PC-3 (cell line): ENCODE results near the gene STMP1. TPM values are rescaled to one million over a fixed set of nuclear protein-coding genes. Genes with fewer than 3 reads are reported as not detected.

Experiments
- ATAC-seq: fragments of 200-7000 bp; cut with Tn5 transposase; 2 replicates; pipeline ENCODE4 v1.9.1; 2020; ENCODE audit warnings: mild to moderate bottlenecking, moderate library complexity
- BruUV-seq: library from RNA; stranded (reverse); fragments of 400-500 nt; replicated peaks from 2 replicates; lab custom pipeline; 2021; lab: Mats Ljungman, UMichigan
- CTCF ChIA-PET: fragments of 300-600 bp; sonication (Branson Sonifier 250); formaldehyde crosslinking; loops from one replicate; lab custom pipeline; 2022; ENCODE audit warnings: antibody characterized with exemption; lab: Charles Lee
- POLR2A ChIA-PET: fragments of 300-600 bp; sonication (Branson Sonifier 250); formaldehyde crosslinking; loops from one replicate; lab custom pipeline; 2022; ENCODE audit warnings: antibody characterized with exemption; ENCODE audit not compliant: unreplicated experiment; lab: Charles Lee
- DNase-seq: peaks from one replicate; pipeline ENCODE4 v3.0.0-alpha.2; 2015
- H2AFZ ChIP-seq: fragments of 300-600 bp; sonication (generic); 2 replicates; pipeline ENCODE4 v1.6.0; 2016; ENCODE audit warnings: antibody characterized with exemption, low read length
- H3F3A ChIP-seq: fragments of 300-600 bp; sonication (generic); one replicate; pipeline ENCODE4 v1.6.0; 2017; ENCODE audit warnings: antibody characterized with exemption, low read length, control low read depth, mild to moderate bottlenecking; ENCODE audit not compliant: unreplicated experiment
- H3K27ac ChIP-seq: fragments of 300-600 bp; sonication (generic); 2 replicates; pipeline ENCODE4 v1.5.1; 2016; ENCODE audit warnings: mild to moderate bottlenecking, low read length
- H3K27me3 ChIP-seq: fragments of 300-600 bp; sonication (generic); 2 replicates; pipeline ENCODE4 v1.6.1; 2016; ENCODE audit warnings: low read length, mixed read lengths
- H3K36me3 ChIP-seq: fragments of 300-600 bp; sonication (generic); 2 replicates; pipeline ENCODE4 v1.6.1; 2016; ENCODE audit warnings: low read depth, mixed run types, low read length, mixed read lengths
- H3K4me1 ChIP-seq: fragments of 300-600 bp; sonication (generic); 2 replicates; pipeline ENCODE4 v1.5.1; 2016; ENCODE audit warnings: low read length; ENCODE audit not compliant: insufficient read depth
- H3K4me2 ChIP-seq: fragments of 300-600 bp; sonication (generic); 2 replicates; pipeline ENCODE4 v1.6.0; 2016; ENCODE audit warnings: low read length
- H3K4me3 ChIP-seq: fragments of 300-600 bp; sonication (generic); 2 replicates; pipeline ENCODE4 v1.5.1; 2016; ENCODE audit warnings: mild to moderate bottlenecking, low read length, mixed read lengths
- H3K79me2 ChIP-seq: fragments of 300-600 bp; sonication (generic); 2 replicates; pipeline ENCODE4 v1.6.1; 2017; ENCODE audit warnings: low read length, mixed read lengths
- H3K9ac ChIP-seq: fragments of 300-600 bp; sonication (generic); 2 replicates; pipeline ENCODE4 v1.6.0; 2016; ENCODE audit warnings: mild to moderate bottlenecking, low read length
- H3K9me2 ChIP-seq: fragments of 300-600 bp; sonication (generic); replicated peaks from 2 replicates; pipeline ENCODE4 v1.6.1; 2016; ENCODE audit warnings: mixed run types, low read length, mixed read lengths
- H3K9me3 ChIP-seq: fragments of 300-600 bp; sonication (generic); 2 replicates; pipeline ENCODE4 v1.6.1; 2016; ENCODE audit warnings: low read length, mixed read lengths
- H4K20me1 ChIP-seq: fragments of 300-600 bp; sonication (generic); 2 replicates; pipeline ENCODE4 v1.6.1; 2016; ENCODE audit warnings: low read length, mixed read lengths
- EZH2 ChIP-seq: fragments of 300-600 bp; sonication (generic); IDR thresholded peaks from one replicate; pipeline ENCODE4 v1.6.1; 2017; ENCODE audit warnings: antibody characterized with exemption, mild to moderate bottlenecking, low read length; ENCODE audit not compliant: unreplicated experiment
- EZH2phosphoT487 ChIP-seq: fragments of 300-600 bp; sonication (generic); IDR thresholded peaks from 2 replicates; pipeline ENCODE4 v1.6.1; 2018; ENCODE audit warnings: mild to moderate bottlenecking, antibody characterized with exemption, low read length, borderline replicate concordance
- intact Hi-C: fragments of 100-400 bp; cut with micrococcal nuclease; formaldehyde crosslinking; loops from 2 replicates; pipeline ENCODE4 v1.9.0; 2023
- total RNA-seq: library from RNA; depleted of rRNA; stranded (reverse); fragments of >200 nt; gene quantifications from 2 replicates; pipeline ENCODE4 v1.2.3, GENCODE V29; 2014
- TF ChIP-seq, protein P1 (sequence below): fragments of 300-600 bp; sonication (generic); conservative IDR thresholded peaks from 2 replicates; pipeline ENCODE4 v1.5.1; 2017; ENCODE audit warnings: antibody characterized with exemption, low read depth, mild to moderate bottlenecking, low read length

Gene STMP1
- total RNA-seq, 1 experiment from 2014 or later, result 8.8 TPM

DNA sequence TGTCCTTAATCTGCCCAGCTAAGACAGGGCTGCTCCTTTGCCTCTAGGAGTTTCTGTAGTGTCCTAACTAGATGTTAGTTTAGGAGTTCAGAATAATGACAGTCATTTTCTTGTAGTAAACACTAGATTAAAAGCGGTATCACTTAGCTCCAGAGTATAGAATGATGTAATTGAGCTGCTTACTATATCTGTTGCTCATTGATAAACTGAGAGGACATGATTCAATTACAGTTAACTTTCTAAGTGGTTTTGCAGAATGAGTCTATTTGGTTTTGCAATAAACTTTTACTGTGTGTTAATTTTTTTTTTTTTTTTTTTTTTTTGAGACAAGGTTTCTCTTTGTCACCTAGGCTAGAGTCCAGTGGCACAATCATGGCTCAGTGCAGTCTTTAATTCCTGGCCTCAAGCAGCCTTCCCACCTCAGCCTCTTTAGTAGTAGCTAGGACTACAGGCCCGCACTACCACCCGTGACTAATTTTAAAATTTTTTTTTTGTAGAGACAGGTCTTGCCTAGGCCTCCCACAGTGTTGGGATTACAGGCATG is 1.8 kb downstream of the STMP1 start:
- Histone ChIP-seq H3K4me1 (peaks cover 15% of the 10 kb centered on the region), H3K79me2 (peaks cover 68% of the 10 kb centered on the region), H3K4me3 (peak overlapping the region; percentile 81), H2AFZ (no peak overlapping the region), H3K36me3 (no peaks in the 10 kb centered on the region), H3K27ac (no peak overlapping the region; the same call in 1 of the 2 replicates), H3K4me2 (peak overlapping the region; percentile 91), H3K9ac (peak overlapping the region; percentile 98; the same call in 1 of the 2 replicates), H3K9me2 (no peaks in the 10 kb centered on the region), H3K9me3 (no peaks in the 10 kb centered on the region), H4K20me1 (no peaks in the 10 kb centered on the region), H3K27me3 (no peaks in the 10 kb centered on the region), H3F3A (no peaks in the 10 kb centered on the region)
- intact Hi-C loops, result loop anchor here (5.0 kb wide), 1 partner anchor 313 kb away; the partner anchor contains the start of gene MTPN
- ATAC-seq, result no peak
- no TSS peak for BruUV-seq
- TF ChIP-seq, protein P1, sequence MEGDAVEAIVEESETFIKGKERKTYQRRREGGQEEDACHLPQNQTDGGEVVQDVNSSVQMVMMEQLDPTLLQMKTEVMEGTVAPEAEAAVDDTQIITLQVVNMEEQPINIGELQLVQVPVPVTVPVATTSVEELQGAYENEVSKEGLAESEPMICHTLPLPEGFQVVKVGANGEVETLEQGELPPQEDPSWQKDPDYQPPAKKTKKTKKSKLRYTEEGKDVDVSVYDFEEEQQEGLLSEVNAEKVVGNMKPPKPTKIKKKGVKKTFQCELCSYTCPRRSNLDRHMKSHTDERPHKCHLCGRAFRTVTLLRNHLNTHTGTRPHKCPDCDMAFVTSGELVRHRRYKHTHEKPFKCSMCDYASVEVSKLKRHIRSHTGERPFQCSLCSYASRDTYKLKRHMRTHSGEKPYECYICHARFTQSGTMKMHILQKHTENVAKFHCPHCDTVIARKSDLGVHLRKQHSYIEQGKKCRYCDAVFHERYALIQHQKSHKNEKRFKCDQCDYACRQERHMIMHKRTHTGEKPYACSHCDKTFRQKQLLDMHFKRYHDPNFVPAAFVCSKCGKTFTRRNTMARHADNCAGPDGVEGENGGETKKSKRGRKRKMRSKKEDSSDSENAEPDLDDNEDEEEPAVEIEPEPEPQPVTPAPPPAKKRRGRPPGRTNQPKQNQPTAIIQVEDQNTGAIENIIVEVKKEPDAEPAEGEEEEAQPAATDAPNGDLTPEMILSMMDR, result no peak
- TF ChIP-seq EZH2phosphoT487 (no peak), EZH2 (no peak)
- CTCF ChIA-PET, result no interaction called here
- POLR2A ChIA-PET, result interaction anchor here (0.6 kb wide), 1 partner anchor 1943 kb away, joined by 6 read pairs; no protein-coding TSS in a partner anchor
- no peak for DNase-seq

DNA sequence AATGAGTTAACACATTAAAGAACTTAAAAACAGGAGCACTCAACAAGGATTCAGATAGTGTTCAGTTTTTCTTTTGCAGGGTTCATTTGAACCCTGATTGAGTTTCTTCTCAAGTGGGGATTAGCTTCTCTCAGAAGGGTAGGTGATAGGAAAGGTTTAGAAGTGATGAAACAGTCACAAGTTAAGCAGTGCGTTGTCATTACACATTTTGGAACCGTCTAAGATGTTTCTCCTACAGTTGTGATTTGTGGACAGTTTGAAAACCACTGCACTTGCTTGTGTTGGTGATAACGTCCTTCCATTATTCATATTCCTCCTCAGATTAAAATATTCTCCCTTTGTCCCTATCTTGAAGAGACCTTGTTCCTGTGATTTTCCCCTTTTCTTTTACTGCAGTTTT is 2.7 kb downstream of the STMP1 start:
- ChIA-PET CTCF (no interaction called here), POLR2A (no interaction called here)
- no peak for TF ChIP-seq EZH2
- TF ChIP-seq, protein P1, result no peak
- no peak for TF ChIP-seq EZH2phosphoT487
- peaks cover 20% of the 10 kb centered on the region for H3K4me1 ChIP-seq
- no peak for ATAC-seq
- no peak overlapping the region for H3K4me3 ChIP-seq
- no peaks in the 10 kb centered on the region for H3K27me3 ChIP-seq
- no peaks in the 10 kb centered on the region for H3K36me3 ChIP-seq
- H3K9me3 ChIP-seq, result no peaks in the 10 kb centered on the region
- H3K9me2 ChIP-seq, result no peaks in the 10 kb centered on the region
- H3K79me2 ChIP-seq, result peaks cover 77% of the 10 kb centered on the region
- DNase-seq, result no peak
- H3F3A ChIP-seq, result no peaks in the 10 kb centered on the region
- no peak overlapping the region for H2AFZ ChIP-seq
- no peak overlapping the region for H3K27ac ChIP-seq
- peak overlapping the region; percentile 91; the same call in 1 of the 2 replicates for H3K4me2 ChIP-seq
- intact Hi-C loops, result no loop called here
- no TSS peak for BruUV-seq
- H3K9ac ChIP-seq, result no peak overlapping the region
- H4K20me1 ChIP-seq, result peaks cover 6% of the 10 kb centered on the region; the same call in 1 of the 2 replicates

DNA sequence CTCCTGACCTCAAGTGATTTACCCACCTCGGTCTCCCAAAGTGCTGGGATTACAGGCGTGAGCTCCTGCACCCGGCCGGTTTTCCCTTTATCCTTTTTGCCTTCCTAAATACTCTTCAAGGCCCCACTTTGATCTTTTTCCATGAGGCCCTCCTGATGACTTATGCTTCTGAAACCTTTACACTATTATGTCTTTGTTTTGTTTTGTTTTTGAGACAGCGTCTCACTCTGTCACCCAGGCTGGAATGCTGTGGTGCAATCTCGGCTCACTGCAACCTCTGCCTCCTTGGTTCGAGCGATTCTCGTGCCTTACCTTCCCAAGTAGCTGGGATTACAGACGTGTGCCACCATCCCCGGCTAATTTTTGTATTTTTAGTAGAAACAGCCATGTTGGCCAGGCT is 3.8 kb downstream of the STMP1 start:
- Histone ChIP-seq H2AFZ (no peak overlapping the region), H3K27ac (no peak overlapping the region), H3K36me3 (no peaks in the 10 kb centered on the region), H4K20me1 (peaks cover 7% of the 10 kb centered on the region; the same call in 1 of the 2 replicates), H3K9ac (no peak overlapping the region), H3K4me3 (no peak overlapping the region), H3K79me2 (peaks cover 88% of the 10 kb centered on the region), H3K27me3 (no peaks in the 10 kb centered on the region), H3K4me2 (no peak overlapping the region), H3F3A (no peaks in the 10 kb centered on the region), H3K9me2 (no peaks in the 10 kb centered on the region), H3K9me3 (no peaks in the 10 kb centered on the region), H3K4me1 (peaks cover 22% of the 10 kb centered on the region)
- intact Hi-C loops, result no loop called here
- ChIA-PET CTCF (no interaction called here), POLR2A (no interaction called here)
- DNase-seq (no peak), ATAC-seq (no peak)
- BruUV-seq, result no TSS peak
- TF ChIP-seq EZH2phosphoT487 (no peak), EZH2 (no peak)
- TF ChIP-seq, protein P1, result no peak
